ENCODE data around the gene CD1B.
"Not testable (repeated sequence)": the region's sequence is repeated elsewhere in the genome, so short reads cannot be mapped to it uniquely, and the experiment has no call there.

Gene CD1B

GRCh38 chr1:158286941-158287346, 44.4 kb downstream of the CD1B start:
- Mint-ChIP-seq H3K4me3 (no peak overlapping the region), H3K9me3 (no peaks in the 10 kb centered on the region), H3K4me1 (ENCODE audit: low read depth) (peaks cover 44% of the 10 kb centered on the region), H3K27ac (peak overlapping the region; percentile 93), H3K36me3 (ENCODE audit: low read depth) (no peaks in the 10 kb centered on the region), H3K27me3 (peaks cover 19% of the 10 kb centered on the region)

GRCh38 chr1:158286487-158286886, 44.8 kb downstream of the CD1B start:
- Mint-ChIP-seq H3K36me3 (ENCODE audit: low read depth) (no peaks in the 10 kb centered on the region), H3K27ac (peak overlapping the region; percentile 93), H3K4me1 (ENCODE audit: low read depth) (peaks cover 44% of the 10 kb centered on the region), H3K9me3 (peaks cover 4% of the 10 kb centered on the region), H3K4me3 (peak overlapping the region; percentile 52), H3K27me3 (peaks cover 21% of the 10 kb centered on the region)

GRCh38 chr1:158285756-158286241, 45.5 kb downstream of the CD1B start:
- H3K4me3 Mint-ChIP-seq: peak overlapping the region; percentile 70
- peaks cover 22% of the 10 kb centered on the region for H3K27me3 Mint-ChIP-seq
- H3K4me1 Mint-ChIP-seq (ENCODE audit: low read depth): peaks cover 44% of the 10 kb centered on the region
- H3K36me3 Mint-ChIP-seq (ENCODE audit: low read depth): no peaks in the 10 kb centered on the region
- peaks cover 6% of the 10 kb centered on the region for H3K9me3 Mint-ChIP-seq
- H3K27ac Mint-ChIP-seq: peak overlapping the region; percentile 93

GRCh38 chr1:158283965-158284364, 47.4 kb downstream of the CD1B start:
- H3K9me3 Mint-ChIP-seq: peaks cover 6% of the 10 kb centered on the region
- H3K27ac Mint-ChIP-seq: peak overlapping the region; percentile 50
- no peaks in the 10 kb centered on the region for H3K36me3 Mint-ChIP-seq (ENCODE audit: low read depth)
- H3K4me3 Mint-ChIP-seq: no peak overlapping the region
- peaks cover 22% of the 10 kb centered on the region for H3K27me3 Mint-ChIP-seq
- peaks cover 44% of the 10 kb centered on the region for H3K4me1 Mint-ChIP-seq (ENCODE audit: low read depth)

- not testable (repeated sequence) for H3K27ac Mint-ChIP-seq; H3K36me3 Mint-ChIP-seq (ENCODE audit: low read depth); H3K4me3 Mint-ChIP-seq; H3K9me3 Mint-ChIP-seq
- Mint-ChIP-seq H3K27me3 (peaks cover 18% of the 10 kb centered on the region), H3K4me1 (ENCODE audit: low read depth) (peaks cover 37% of the 10 kb centered on the region)
Measured at GRCh38 chr1:158282421-158282820, 48.9 kb downstream of the CD1B start.
